Activated naive CD8-positive, alpha-beta T cell treated with anti-CD3 and anti-CD28 coated beads, Interleukin-2, amount 10 ng/mL, durations not matched to agents 7 days and 5 days (primary cell): ENCODE data around the gene PCBP4. TPM values are rescaled to one million over a fixed set of nuclear protein-coding genes. Genes with fewer than 3 reads are reported as not detected.

Source experiments
- ATAC-seq: fragments of 150-1000 bp; cut with Tn5 transposase; one replicate; pipeline ENCODE4 v1.10.0; 2021; ENCODE audit warnings: low read depth, moderate library complexity
- POLR2A ChIA-PET: fragments of 350-600 bp; sonication (Branson Sonifier 250); formaldehyde crosslinking; loops from one replicate; lab custom pipeline; 2021; ENCODE audit warnings: antibody characterized with exemption; lab: Charles Lee
- DNase-seq: peaks from one replicate; pipeline ENCODE4 v3.0.0; 2021
- H3K27ac Mint-ChIP-seq: one replicate; pipeline ENCODE4 v1.8.0; 2022; ENCODE audit warnings: mild to moderate bottlenecking, mixed read lengths
- H3K27me3 Mint-ChIP-seq: one replicate; pipeline ENCODE4 v1.8.0; 2022; ENCODE audit warnings: mild to moderate bottlenecking, moderate library complexity, mixed read lengths
- H3K36me3 Mint-ChIP-seq: one replicate; pipeline ENCODE4 v1.8.0; 2021; ENCODE audit warnings: mild to moderate bottlenecking, mixed read lengths
- H3K4me1 Mint-ChIP-seq: one replicate; pipeline ENCODE4 v1.8.0; 2021; ENCODE audit warnings: mixed read lengths
- H3K4me3 Mint-ChIP-seq: one replicate; pipeline ENCODE4 v1.8.0; 2022; ENCODE audit warnings: mild to moderate bottlenecking, moderate library complexity, mixed read lengths
- H3K9me3 Mint-ChIP-seq: one replicate; pipeline ENCODE4 v1.8.0; 2021; ENCODE audit warnings: mixed read lengths
- total RNA-seq, 2 experiments: library from RNA; stranded (reverse); gene quantifications; one replicate each; pipeline ENCODE4 v1.2.3, GENCODE V29; 2021

The PCBP4 gene
- total RNA-seq, 2 experiments from 2014 or later = 17.8 to 18.2 TPM

DNA sequence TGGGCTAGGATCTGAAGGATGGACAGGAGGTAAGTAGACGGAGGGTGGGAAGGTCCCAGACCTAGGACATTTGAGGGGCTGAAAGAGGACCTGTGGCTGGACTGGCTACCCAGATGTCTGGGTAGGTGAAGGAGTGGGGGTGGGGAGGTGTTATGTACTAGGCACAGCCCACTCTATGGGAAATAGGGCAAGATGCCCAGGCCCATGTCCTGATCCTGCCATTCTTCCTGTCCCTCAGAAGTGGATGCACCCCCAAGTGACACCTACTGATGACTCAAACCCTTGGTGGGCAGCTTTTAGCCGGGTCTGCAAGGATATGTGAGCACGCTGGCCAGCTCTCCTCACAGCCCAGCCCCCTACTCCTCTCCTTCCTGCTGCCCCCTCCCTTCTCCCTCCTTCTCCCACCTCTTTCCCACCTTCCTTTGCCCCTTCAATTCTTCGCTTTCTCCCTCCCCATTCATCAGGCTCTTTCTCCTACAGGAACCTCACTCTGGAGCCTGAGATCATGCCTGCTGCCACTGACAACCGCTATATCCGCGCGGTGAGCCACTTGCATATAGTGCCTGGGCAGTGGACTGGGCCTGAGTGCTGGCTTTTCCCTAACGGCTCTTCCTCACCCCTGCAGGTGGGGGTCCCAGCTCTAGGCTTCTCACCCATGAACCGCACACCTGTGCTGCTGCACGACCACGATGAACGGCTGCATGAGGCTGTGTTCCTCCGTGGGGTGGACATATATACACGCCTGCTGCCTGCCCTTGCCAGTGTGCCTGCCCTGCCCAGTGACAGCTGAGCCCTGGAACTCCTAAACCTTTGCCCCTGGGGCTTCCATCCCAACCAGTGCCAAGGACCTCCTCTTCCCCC is 21.3 kb upstream of the PCBP4 start:
- Mint-ChIP-seq H3K27me3 (no peaks in the 10 kb centered on the region), H3K36me3 (peaks cover 5% of the 10 kb centered on the region), H3K9me3 (no peaks in the 10 kb centered on the region), H3K4me3 (no peak overlapping the region), H3K4me1 (peaks cover 14% of the 10 kb centered on the region), H3K27ac (peak overlapping the region; percentile 21)
- DNase-seq (no peak), ATAC-seq (no peak)
- POLR2A ChIA-PET = no interaction called here

DNA sequence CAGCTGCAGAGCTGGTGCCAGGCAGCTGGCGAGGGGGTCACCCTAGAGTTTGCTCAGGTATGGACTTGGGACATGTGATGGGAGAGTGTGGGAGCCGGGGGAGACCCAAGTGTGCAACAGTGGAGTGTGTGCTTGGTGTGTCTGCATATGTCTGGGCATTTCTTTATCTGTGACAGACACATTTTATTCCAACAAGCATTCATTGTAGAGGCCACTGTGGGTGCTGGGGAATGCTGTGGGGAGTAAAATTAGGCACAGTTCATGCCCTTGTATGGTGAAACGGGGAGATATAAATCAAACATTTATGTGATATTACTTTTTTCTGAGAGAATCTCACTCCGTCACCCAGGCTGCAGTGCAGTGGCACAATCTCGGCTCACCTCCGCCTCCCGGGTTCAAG is 20.3 kb upstream of the PCBP4 start:
- H3K27ac Mint-ChIP-seq = peak overlapping the region; percentile 21
- DNase-seq = no peak
- POLR2A ChIA-PET = no interaction called here
- H3K4me1 Mint-ChIP-seq = peaks cover 14% of the 10 kb centered on the region
- peaks cover 5% of the 10 kb centered on the region for H3K36me3 Mint-ChIP-seq
- no peak overlapping the region for H3K4me3 Mint-ChIP-seq
- no peaks in the 10 kb centered on the region for H3K9me3 Mint-ChIP-seq
- ATAC-seq = no peak
- no peaks in the 10 kb centered on the region for H3K27me3 Mint-ChIP-seq

DNA sequence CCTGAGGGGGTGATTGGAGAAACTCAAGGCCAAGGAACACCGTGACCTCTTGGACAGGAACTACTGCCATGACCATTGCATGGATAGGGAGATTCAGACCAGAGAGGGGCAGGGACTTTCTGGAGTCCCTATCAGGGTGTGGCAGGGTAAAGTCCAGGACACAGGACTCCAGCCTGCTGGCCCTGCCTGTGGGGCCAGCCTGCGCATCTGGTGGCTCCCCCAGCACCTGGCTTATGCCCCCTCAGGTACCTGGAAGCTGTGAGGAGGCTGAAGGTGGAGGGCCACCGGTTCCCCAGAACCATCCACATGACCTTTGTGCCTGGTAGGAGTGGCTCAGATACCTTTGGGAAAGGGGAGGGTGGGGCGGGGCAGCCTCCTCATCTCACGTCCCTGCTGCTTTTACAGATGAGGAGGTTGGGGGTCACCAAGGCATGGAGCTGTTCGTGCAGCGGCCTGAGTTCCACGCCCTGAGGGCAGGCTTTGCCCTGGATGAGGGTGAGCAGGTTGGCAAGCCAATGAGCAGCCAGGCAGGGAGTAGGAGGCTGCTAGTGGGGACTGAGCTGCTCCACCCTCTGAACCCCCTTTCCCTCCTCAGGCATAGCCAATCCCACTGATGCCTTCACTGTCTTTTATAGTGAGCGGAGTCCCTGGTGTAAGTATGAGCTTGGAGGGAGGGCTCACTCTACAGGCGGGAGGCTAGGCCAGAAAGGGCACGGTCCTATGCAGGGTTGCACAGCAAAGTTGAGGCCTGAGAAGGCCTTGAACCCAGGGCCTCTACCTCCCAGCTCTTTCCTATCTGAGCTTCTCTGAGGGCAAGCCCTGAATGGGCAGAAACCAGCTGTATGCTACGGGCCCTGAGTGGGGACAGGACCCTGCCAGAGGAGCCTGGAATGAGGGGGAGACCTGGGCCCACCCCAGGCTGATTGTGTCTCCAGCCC is 19.0 kb upstream of the PCBP4 start:
- Mint-ChIP-seq H3K4me3 (no peak overlapping the region), H3K4me1 (peaks cover 17% of the 10 kb centered on the region), H3K36me3 (peaks cover 2% of the 10 kb centered on the region), H3K27me3 (no peaks in the 10 kb centered on the region), H3K9me3 (no peaks in the 10 kb centered on the region), H3K27ac (peak overlapping the region; percentile 49)
- no peak for ATAC-seq
- no peak for DNase-seq
- POLR2A ChIA-PET = interaction anchor here (0.6 kb wide), 2 partner anchors 10 kb away, joined by 3 read pairs; partner anchors contain the start of gene RPL29

DNA sequence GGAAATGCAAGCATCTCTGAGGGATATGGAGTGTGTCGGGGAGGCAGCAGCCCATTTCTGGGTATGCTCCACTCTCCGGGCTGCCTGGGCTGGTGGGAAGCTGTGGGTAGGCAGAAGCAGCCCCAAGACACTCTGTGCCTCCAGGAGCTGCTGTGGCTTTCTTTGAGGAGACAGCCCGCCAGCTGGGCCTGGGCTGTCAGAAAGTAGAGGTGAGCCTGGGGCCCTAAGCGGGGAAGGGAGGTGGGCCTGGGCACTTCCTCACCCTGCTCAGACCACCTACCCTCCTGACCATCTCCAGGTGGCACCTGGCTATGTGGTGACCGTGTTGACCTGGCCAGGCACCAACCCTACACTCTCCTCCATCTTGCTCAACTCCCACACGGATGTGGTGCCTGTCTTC is 17.8 kb upstream of the PCBP4 start:
- H3K9me3 Mint-ChIP-seq = no peaks in the 10 kb centered on the region
- ATAC-seq (no peak), DNase-seq (no peak)
- H3K4me3 Mint-ChIP-seq = no peak overlapping the region
- H3K4me1 Mint-ChIP-seq = peaks cover 15% of the 10 kb centered on the region
- peak overlapping the region; percentile 48 for H3K27ac Mint-ChIP-seq
- POLR2A ChIA-PET = interaction anchor here (0.7 to 3.3 kb wide), 5 partner anchors 7 to 471 kb away, joined by 4 to 49 read pairs (median 6); partner anchors contain the start of genes ABHD14B, POC1A and RPL29
- H3K36me3 Mint-ChIP-seq = peaks cover 1% of the 10 kb centered on the region
- no peaks in the 10 kb centered on the region for H3K27me3 Mint-ChIP-seq

DNA sequence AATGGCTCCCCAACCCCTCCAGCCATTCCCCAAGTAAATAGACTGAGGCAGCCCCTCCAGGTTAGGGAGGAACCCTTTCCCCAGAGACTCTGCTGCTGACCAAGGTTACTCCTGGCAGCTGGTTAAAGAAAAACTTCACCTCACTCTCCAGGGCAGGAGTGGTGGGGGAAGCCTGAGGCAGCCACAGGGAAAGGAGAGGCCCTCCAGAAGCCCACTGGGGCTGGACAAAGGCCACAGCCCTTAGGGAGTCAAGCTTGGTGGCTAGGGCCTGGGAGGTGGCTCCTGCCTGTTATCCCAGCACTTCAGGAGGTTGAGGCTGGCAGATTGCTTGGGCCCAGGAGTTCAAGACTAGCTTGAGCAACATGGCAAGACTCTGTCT is 17.0 kb upstream of the PCBP4 start:
- no peak for DNase-seq
- Mint-ChIP-seq H3K27me3 (no peaks in the 10 kb centered on the region), H3K9me3 (no peaks in the 10 kb centered on the region), H3K27ac (peak overlapping the region; percentile 87), H3K36me3 (peaks cover 1% of the 10 kb centered on the region), H3K4me3 (peak overlapping the region; percentile 44), H3K4me1 (peaks cover 15% of the 10 kb centered on the region)
- no peak for ATAC-seq
- POLR2A ChIA-PET = interaction anchor here (0.7 to 3.3 kb wide), 5 partner anchors 8 to 170 kb away, joined by 4 to 49 read pairs (median 6); partner anchors contain the start of genes ABHD14B, POC1A and RPL29

DNA sequence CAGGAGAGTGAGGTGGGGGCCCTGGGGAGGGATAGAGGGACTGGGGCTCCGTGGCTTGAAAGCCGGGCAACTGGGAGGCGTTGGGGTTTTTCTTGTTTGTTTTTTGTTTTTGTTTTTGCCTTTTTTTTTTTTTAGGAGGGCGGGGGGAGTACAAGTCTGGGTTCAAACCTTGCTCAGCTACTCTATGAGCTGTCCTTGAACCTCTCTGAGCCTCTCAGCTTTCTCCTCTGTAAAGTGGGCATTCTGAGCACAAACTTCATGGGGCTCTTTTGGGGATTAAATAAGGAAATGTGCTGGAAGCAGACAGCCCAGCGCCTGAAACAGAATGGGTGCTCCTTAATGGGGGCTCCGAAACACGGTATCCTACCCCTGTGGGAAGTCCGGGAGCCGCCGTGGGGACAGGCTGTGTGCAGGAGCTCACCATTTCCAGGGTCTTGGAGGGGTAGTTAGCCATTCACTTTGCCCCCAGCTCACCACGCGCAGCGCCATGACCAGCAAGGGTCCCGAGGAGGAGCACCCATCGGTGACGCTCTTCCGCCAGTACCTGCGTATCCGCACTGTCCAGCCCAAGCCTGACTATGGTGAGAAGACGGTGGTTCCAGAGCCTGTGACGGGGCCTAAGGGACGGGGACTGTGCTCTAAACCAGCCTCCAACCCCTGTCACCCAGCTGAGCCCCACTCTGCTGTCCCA is 16.5 kb upstream of the PCBP4 start:
- ATAC-seq (peak; percentile 2), DNase-seq (no peak)
- peaks cover 15% of the 10 kb centered on the region for H3K4me1 Mint-ChIP-seq
- H3K9me3 Mint-ChIP-seq = no peaks in the 10 kb centered on the region
- POLR2A ChIA-PET = interaction anchor here (0.7 to 3.3 kb wide), 13 partner anchors 8 to 1376 kb away, joined by 3 to 49 read pairs (median 4); partner anchors contain the start of genes ABHD14A, ABHD14B, CISH and PARP3
- no peaks in the 10 kb centered on the region for H3K27me3 Mint-ChIP-seq
- peaks cover 1% of the 10 kb centered on the region for H3K36me3 Mint-ChIP-seq
- H3K27ac Mint-ChIP-seq = peak overlapping the region; percentile 87
- H3K4me3 Mint-ChIP-seq = peak overlapping the region; percentile 94

DNA sequence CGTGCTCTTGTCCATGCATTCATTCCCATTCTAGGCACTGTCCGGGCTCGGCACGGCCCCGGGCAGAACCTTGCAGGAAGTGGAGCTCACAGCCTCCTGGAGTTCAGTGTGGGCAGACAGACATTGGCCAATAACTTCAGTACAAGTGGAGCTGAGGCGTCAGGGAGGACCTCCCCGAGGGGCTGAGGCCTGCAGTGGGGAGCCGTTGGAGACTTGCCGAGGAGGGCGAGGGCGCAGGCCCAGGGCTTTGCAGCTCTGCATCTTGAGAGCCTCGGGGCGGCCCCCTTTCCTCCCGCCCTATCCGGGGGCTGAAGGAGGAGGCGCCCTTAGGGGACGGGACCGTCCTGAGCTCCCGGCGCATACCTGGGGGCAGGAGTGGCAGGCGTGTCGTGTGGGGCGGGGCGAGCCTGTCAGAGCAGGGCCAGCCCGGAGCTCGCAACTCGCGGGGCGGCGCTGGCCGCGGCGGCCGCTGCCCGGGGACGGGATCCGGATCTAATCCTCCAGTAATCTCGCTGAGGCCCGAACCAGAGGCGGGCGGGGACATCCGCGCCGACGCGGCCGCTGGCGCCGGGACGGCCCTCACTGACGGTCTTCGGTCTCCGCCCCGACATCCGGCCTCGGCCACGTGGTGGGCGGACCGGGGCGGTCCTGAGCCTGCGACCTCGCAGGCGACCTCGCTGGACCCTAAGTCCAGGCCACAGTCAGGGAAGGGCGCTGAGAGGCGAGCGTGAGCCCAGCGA is 15.8 kb upstream of the PCBP4 start, which contains the start of gene ACY1:
TSS of gene ACY1 (plus strand) at position 698 of the 740 bp plus-strand sequence. CDS start 530 bp downstream, outside the sequence.
- H3K4me3 Mint-ChIP-seq = peak within 1 kb of the TSS; percentile 94
- H3K27ac Mint-ChIP-seq = peak within 1 kb of the TSS; percentile 87
- peak; percentile 84 for DNase-seq
- no peaks in the 10 kb centered on the region for H3K27me3 Mint-ChIP-seq
- POLR2A ChIA-PET = interaction anchor here (0.7 to 3.3 kb wide), 15 partner anchors 9 to 1376 kb away, joined by 3 to 49 read pairs (median 4); partner anchors contain the start of genes ABHD14A, ABHD14B, CISH and DUSP7
- peaks cover 1% of the 10 kb centered on the region for H3K36me3 Mint-ChIP-seq
- no peaks in the 10 kb centered on the region for H3K9me3 Mint-ChIP-seq
- peaks cover 15% of the 10 kb centered on the region for H3K4me1 Mint-ChIP-seq
- ATAC-seq = peak; percentile 80

DNA sequence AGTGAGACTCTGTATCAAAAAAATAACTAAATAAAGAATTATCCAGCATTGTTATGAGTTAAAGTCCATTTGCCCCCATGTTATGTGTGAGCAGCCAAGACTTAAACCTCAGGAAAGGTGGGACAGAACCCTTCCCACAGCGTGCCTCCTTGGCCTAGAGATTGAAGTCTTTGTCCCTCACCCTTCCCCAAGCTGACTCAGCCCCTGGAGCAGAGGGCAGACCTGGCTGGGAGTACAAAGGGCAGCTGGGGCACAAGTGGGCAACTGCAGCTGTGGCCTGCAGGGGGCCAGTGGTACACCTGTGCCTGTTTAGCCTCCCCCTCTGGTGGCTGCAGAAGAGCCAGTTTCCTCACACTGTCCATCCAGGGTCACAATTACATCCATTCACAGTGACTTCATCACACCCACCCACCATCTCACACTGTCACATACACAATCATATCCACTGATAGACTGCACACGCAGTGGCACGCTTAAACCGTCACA is 15.1 kb upstream of the PCBP4 start:
- Mint-ChIP-seq H3K27me3 (no peaks in the 10 kb centered on the region), H3K27ac (peak overlapping the region; percentile 87), H3K4me1 (peaks cover 18% of the 10 kb centered on the region), H3K4me3 (peak overlapping the region; percentile 94), H3K9me3 (no peaks in the 10 kb centered on the region), H3K36me3 (peaks cover 1% of the 10 kb centered on the region)
- peak; percentile 49 for DNase-seq
- POLR2A ChIA-PET = interaction anchor here (0.6 to 3.3 kb wide), 13 partner anchors 8 to 1367 kb away, joined by 3 to 49 read pairs (median 5); partner anchors contain the start of genes ABHD14A, ABHD14B, DUSP7 and PARP3
- ATAC-seq = peak; percentile 8

DNA sequence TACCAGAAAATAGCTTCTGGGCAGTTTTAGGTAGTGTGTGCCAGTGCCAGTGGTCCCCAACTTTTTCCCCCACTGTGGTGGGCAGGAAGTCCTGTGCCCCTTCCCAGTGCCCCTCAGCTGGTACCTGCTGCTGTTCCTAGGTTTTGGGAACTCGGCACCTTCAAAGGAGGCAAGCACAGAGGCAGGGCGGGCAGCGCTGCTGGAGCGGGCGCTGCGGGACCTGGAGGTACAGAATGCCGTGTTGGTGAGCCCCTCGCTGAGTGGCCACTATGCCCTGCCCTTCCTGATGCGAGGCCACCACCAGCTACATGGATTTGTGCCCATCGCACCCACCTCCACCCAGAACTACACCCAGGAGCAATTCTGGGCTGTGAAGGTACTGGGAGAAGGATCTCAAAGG is 13.0 kb upstream of the PCBP4 start:
- DNase-seq (no peak), ATAC-seq (no peak)
- H3K27ac Mint-ChIP-seq = no peak overlapping the region
- H3K4me3 Mint-ChIP-seq = no peak overlapping the region
- no peaks in the 10 kb centered on the region for H3K27me3 Mint-ChIP-seq
- H3K36me3 Mint-ChIP-seq = peaks cover 1% of the 10 kb centered on the region
- H3K9me3 Mint-ChIP-seq = no peaks in the 10 kb centered on the region
- H3K4me1 Mint-ChIP-seq = peaks cover 31% of the 10 kb centered on the region
- POLR2A ChIA-PET = interaction anchor here (1.5 kb wide), 1 partner anchor 13 kb away, joined by 3 read pairs; no protein-coding TSS in a partner anchor

DNA sequence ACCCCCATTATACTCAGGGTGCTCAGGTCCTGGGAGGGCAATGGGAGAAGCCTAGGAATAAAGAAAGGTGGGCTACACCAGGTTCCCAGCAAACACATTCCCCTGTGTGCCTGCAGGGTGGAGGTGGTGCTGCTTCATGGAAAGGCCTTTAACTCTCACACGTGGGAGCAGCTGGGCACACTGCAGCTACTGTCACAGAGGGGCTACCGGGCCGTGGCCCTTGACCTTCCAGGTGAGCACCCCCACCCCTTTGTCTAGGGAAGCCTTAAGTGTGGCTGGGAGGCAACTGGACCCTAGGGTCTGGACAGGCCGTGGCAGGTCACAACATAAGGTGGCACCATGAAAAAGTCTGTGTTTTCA is 10.9 kb upstream of the PCBP4 start:
- Mint-ChIP-seq H3K27ac (no peak overlapping the region), H3K9me3 (no peaks in the 10 kb centered on the region), H3K36me3 (peaks cover 1% of the 10 kb centered on the region), H3K4me3 (no peak overlapping the region), H3K4me1 (peaks cover 36% of the 10 kb centered on the region), H3K27me3 (no peaks in the 10 kb centered on the region)
- no peak for ATAC-seq
- DNase-seq = no peak
- POLR2A ChIA-PET = interaction anchor here (1.2 kb wide), 1 partner anchor 18 kb away, joined by 3 read pairs; the partner anchor contains the start of gene RPL29

DNA sequence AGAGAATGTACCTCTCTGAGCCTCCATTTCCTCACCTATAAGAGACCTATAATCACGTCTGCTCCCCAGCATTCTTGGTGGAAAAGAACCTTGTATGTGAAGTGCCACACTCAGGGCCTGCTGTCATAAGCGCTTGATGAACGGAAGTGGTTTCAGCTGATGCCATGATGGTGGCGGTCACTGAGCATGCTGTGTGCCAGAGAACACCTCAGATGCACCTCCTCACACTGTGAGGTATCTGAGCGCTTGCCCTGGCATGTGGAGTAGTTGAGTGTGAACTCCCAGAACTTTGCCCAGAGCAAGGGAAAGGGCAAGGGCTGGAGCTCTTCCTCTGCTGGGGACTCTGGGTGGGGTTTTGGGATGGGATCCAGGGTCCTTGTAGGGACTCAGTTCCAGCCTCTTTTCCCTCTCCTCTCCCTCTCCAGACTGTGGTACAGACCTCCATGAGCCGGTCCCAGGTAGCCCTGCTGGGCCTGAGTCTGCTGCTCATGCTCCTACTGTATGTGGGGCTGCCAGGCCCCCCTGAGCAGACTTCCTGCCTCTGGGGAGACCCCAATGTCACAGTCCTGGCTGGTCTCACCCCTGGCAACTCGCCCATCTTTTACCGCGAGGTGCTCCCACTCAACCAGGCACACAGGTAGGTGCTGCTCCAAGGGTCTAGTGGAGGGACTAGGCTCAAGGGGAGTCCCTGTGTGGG is 10.3 kb upstream of the PCBP4 start:
- Mint-ChIP-seq H3K27ac (peak overlapping the region; percentile 49), H3K4me1 (peaks cover 34% of the 10 kb centered on the region), H3K36me3 (peaks cover 1% of the 10 kb centered on the region), H3K27me3 (no peaks in the 10 kb centered on the region), H3K4me3 (peak overlapping the region; percentile 9), H3K9me3 (no peaks in the 10 kb centered on the region)
- POLR2A ChIA-PET = interaction anchor here (0.7 to 1.2 kb wide), 3 partner anchors 18 to 303 kb away, joined by 3 read pairs; partner anchors contain the start of gene RPL29
- DNase-seq (no peak), ATAC-seq (peak; percentile 30)
